Memory B cell (primary cell): Measurements from ENCODE around the gene LDB2.
"Not testable (repeated sequence)": the region's sequence is repeated elsewhere in the genome, so short reads cannot be mapped to it uniquely, and the experiment has no call there.

Experiments
- ATAC-seq: fragments of 150-1000 bp; cut with Tn5 transposase; 2 replicates; pipeline ENCODE4 v1.10.0; 2021; ENCODE audit warnings: low read depth, mild to moderate bottlenecking, moderate library complexity
- DNase-seq, 2 donors: peaks; one replicate each; pipeline ENCODE4 v3.0.0; 2022; ENCODE audit warnings: low spot score in 2 of 2
- H3K27ac Mint-ChIP-seq: one replicate; pipeline ENCODE4 v1.8.0; 2022; ENCODE audit warnings: mild to moderate bottlenecking, moderate library complexity, mixed read lengths
- H3K27me3 Mint-ChIP-seq: one replicate; pipeline ENCODE4 v1.8.0; 2022; ENCODE audit warnings: mixed read lengths
- H3K36me3 Mint-ChIP-seq: one replicate; pipeline ENCODE4 v1.8.0; 2022; ENCODE audit warnings: mild to moderate bottlenecking, mixed read lengths
- H3K4me1 Mint-ChIP-seq: one replicate; pipeline ENCODE4 v1.8.0; 2022; ENCODE audit warnings: mixed read lengths
- H3K4me3 Mint-ChIP-seq: one replicate; pipeline ENCODE4 v1.8.0; 2022; ENCODE audit warnings: mild to moderate bottlenecking, moderate library complexity, mixed read lengths
- H3K9me3 Mint-ChIP-seq: one replicate; pipeline ENCODE4 v1.8.0; 2022; ENCODE audit warnings: mixed read lengths

Gene LDB2

DNA sequence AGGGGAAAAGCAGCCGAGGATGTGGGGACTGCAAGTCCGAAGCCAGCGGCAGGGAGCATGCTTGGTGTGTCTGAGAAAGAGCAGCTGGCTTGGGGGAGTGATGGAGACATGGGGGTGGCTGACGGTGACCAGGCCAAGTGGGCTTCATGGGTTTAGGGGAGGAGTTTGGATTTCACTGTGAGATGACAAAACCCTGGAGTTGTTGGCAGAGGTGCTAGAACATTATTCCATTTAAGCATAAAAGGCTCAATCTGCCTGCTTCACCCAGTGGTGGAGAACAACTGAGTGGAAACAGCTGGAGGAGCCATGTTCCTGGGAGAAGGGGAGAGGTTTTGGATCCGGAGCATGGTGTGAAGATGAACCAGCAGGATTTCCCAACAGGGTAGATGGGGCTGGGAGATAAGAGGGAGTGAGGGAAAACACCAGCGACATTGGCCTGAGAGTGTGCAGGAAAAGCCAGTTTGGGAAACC, 354.2 kb downstream of the LDB2 start:
- Mint-ChIP-seq H3K27ac (no peak overlapping the region), H3K4me1 (no peaks in the 10 kb centered on the region), H3K27me3 (no peaks in the 10 kb centered on the region), H3K4me3 (no peak overlapping the region), H3K9me3 (peaks cover 6% of the 10 kb centered on the region), H3K36me3 (no peaks in the 10 kb centered on the region)
- ATAC-seq (no peak), DNase-seq (no peak)

DNA sequence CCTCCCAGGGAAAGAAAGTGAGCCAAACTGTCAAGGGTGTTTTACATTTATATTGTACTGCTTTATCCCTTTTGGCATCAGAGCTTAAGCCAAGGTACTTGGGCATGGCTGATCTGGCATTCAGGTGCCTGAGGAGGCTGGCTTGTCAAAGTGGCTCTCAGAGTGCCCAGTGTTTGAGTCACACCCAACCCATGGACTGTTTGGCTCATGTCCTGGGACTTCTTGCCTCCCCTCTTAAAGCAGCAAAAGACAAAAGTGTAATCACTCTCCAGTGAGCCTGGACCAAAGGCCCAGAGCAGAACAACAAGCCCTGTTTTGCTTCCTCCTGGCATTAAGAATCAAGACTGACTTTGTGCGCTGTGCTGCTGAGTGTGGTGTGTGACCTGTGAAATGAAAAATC, 360.5 kb downstream of the LDB2 start:
- Mint-ChIP-seq H3K27ac (no peak overlapping the region), H3K27me3 (no peaks in the 10 kb centered on the region), H3K36me3 (no peaks in the 10 kb centered on the region), H3K4me1 (no peaks in the 10 kb centered on the region), H3K4me3 (no peak overlapping the region), H3K9me3 (peaks cover 2% of the 10 kb centered on the region)
- ATAC-seq (no peak), DNase-seq (no peak)

DNA sequence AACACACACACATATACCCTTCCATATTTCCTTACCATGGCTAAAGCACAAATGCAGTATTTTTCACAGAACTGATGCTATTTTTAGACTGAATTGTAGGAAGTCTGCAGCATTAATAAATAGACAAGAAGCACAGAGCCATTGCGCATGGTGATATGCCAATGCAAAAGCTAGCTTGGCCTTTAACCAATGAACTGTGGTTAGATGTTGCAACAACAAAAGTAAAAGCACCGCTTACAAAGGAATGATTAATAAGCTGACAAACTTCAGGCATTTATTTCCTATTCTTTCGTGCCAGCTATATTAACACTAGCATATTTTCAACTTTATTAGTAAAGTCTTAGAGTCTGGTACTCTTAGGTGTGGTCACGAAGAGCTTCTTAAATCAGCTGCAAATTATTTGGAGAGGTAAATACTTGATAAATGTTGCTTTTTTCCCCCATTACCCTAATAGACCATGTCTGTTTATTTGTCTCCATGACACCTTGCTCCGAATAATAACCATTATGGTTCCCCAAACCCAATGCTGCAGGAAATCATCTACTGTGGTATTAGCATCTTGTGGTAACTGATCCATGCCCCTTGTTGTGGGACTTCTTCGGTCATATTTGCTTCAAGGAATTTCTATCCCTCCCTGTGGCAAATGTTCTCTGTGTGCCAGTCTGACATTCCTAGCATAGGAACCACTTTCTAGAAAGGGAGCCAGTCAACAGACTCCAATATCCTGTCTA, 366.0 kb downstream of the LDB2 start:
- Mint-ChIP-seq H3K27ac (no peak overlapping the region), H3K27me3 (no peaks in the 10 kb centered on the region), H3K36me3 (no peaks in the 10 kb centered on the region), H3K4me1 (no peaks in the 10 kb centered on the region), H3K4me3 (no peak overlapping the region), H3K9me3 (peaks cover 3% of the 10 kb centered on the region)
- ATAC-seq (no peak), DNase-seq (no peak)

DNA sequence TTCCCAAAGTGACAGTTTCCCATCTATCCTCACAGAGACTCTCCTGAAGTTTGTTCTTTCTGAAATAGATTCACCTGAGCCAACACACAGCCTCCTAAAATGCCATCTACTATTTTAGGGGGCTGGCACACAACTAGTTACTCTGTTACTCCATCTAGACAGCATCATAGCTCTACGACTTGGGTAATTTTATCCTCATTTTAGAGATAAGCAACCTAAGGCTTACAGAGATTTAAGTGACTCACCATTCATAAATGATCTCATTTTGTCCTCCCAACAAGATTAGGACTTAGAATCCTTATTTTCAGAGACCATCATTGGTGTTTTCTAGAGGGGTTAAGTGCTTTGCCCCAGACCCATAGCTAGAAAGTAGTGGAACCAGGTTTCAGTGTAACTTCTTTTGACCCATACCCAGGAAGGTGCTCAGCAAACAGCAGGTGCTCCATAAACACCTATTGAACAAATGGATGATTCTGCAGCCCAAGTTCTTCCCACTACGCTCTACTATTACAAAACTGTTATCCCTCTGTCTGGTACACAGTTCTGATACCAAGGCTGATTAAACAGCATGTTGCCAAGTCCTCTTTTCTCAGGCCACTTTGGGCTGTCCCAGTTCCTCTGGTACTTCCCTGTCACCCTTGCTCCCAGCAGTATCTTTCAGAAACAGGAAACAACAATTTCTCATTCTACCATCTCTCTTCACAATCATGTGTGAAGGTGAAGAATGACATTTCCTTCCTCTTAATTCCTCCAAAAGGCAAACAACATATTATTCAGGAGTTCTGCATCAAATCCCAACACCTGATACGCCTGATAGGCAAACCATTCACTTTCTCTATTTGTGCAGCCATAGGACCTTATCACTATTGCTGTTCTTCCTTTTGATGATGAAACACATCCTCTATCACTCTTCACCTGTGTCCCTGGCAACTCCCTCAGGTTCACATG, 367.5 kb downstream of the LDB2 start:
- no peak overlapping the region for H3K4me3 Mint-ChIP-seq
- H3K36me3 Mint-ChIP-seq: no peaks in the 10 kb centered on the region
- ATAC-seq (no peak), DNase-seq (no peak)
- no peak overlapping the region for H3K27ac Mint-ChIP-seq
- H3K4me1 Mint-ChIP-seq: no peaks in the 10 kb centered on the region
- H3K9me3 Mint-ChIP-seq: peaks cover 6% of the 10 kb centered on the region
- H3K27me3 Mint-ChIP-seq: no peaks in the 10 kb centered on the region

DNA sequence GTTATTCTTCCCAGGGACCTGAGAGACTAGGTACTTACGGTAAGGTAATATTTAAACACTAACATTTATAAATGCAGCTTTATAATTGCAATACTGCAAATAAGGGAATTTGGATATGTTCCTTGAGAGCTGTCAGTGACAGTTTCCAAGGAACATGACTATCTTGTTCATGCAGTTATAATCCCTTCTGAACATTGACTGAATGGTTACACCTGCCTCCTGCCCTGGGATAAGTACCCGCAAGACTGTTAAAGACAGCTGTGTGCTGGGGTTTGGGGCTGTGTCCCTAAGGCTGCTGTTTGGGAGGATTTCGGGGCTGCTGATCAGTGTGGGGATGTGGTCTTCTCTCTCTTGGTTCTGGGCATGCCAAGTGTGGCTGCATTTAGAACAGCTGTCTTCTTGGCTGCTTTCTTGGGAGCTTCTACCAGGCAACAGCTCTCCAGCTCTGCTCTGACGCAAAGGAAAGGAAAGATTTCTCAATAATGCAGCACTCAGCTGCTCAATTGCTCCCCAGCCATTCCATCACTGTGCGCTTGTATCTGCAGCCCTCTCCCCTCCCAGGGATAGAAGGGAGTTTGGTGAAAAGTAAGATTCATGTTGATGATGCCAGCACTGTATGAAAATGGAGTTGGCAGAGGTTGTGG, 373.4 kb downstream of the LDB2 start:
- Mint-ChIP-seq H3K9me3 (peaks cover 2% of the 10 kb centered on the region), H3K36me3 (no peaks in the 10 kb centered on the region), H3K4me1 (no peaks in the 10 kb centered on the region), H3K27me3 (no peaks in the 10 kb centered on the region), H3K27ac (no peak overlapping the region), H3K4me3 (no peak overlapping the region)
- DNase-seq (no peak), ATAC-seq (no peak)

DNA sequence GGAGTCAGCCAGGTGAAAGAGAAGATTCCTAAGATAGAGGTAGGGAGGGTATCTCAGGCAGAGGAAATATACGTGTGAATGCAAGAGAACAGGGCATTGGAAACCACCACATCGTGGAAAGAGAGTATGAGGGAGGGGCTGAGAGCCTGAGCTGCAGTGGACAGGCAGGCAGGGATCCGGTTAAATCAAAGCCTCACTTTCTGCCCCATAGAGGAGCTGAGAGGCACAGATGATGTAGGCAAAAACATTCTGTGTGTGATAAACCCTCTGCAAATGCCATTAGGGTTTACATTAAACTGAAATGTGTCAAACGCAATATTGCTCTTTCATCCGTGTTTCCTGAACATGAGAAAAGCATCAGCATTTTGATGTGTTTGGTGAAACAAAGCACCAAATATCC, 374.0 kb downstream of the LDB2 start:
- H3K27me3 Mint-ChIP-seq: no peaks in the 10 kb centered on the region
- H3K27ac Mint-ChIP-seq: no peak overlapping the region

DNA sequence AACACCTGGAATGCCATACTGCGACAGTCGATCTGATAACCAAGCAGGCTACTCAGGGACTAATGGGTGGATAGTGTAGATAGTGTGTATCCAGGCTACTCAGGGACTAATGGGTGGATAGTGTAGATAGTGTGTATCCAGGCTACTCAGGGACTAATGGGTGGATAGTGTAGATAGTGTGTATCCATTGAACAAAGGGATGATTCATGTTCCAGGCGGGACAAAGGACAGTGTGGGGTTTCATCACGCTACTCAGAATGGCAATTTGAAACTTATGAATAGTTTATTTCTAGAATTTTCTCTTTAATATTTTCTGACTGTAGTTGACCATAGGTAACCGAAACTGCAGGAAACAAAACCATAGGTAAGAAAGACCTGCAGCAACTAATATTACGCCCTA, 374.9 kb downstream of the LDB2 start:
- not testable (repeated sequence) for H3K27me3 Mint-ChIP-seq, ATAC-seq, H3K36me3 Mint-ChIP-seq, H3K4me3 Mint-ChIP-seq, H3K4me1 Mint-ChIP-seq, DNase-seq, H3K9me3 Mint-ChIP-seq, H3K27ac Mint-ChIP-seq

More for the DNA sequence above, 374.0 kb downstream of the LDB2 start:
- no peak for DNase-seq
- H3K4me1 Mint-ChIP-seq: no peaks in the 10 kb centered on the region
- no peaks in the 10 kb centered on the region for H3K36me3 Mint-ChIP-seq
- ATAC-seq: no peak
- peaks cover 2% of the 10 kb centered on the region for H3K9me3 Mint-ChIP-seq
- no peak overlapping the region for H3K4me3 Mint-ChIP-seq

DNA sequence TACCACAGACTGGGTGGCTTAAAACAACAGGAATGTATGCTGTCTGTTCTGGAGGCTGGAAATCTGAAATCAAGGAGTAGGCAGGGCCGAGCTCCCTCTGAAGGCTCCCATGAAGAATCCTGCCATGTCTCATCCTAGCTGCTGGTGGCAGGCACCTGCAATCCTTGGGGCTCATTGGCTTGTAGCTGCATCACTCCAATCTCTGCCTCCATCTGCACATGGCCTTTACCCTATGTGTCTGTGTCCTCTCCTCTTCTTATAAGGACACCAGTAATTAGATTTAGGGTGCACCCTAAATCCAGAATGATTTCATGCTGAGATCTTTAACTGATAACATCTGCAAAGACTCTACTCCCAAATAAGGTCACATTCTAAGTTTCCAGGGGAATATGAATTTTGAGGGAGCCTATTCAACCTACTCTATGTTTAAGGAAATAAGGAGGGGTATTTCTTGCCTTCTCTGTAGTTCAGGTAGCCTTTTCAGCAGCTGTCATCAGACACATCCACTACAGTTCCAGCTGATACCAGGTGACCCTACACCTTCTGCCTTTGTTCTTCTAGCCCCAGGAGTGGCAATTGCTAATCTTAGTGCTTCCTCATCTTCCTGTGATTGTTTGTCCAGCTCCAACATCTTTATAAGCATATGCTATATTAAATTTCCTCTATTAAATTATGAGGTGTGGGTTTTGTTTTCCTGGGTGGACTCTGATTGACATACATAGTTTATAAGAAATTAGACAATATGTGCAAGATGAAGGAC, 377.1 kb downstream of the LDB2 start:
- ATAC-seq: no peak
- H3K4me3 Mint-ChIP-seq: no peak overlapping the region
- no peaks in the 10 kb centered on the region for H3K4me1 Mint-ChIP-seq
- H3K27me3 Mint-ChIP-seq: no peaks in the 10 kb centered on the region
- H3K9me3 Mint-ChIP-seq: no peaks in the 10 kb centered on the region
- no peak for DNase-seq
- no peaks in the 10 kb centered on the region for H3K36me3 Mint-ChIP-seq
- no peak overlapping the region for H3K27ac Mint-ChIP-seq

DNA sequence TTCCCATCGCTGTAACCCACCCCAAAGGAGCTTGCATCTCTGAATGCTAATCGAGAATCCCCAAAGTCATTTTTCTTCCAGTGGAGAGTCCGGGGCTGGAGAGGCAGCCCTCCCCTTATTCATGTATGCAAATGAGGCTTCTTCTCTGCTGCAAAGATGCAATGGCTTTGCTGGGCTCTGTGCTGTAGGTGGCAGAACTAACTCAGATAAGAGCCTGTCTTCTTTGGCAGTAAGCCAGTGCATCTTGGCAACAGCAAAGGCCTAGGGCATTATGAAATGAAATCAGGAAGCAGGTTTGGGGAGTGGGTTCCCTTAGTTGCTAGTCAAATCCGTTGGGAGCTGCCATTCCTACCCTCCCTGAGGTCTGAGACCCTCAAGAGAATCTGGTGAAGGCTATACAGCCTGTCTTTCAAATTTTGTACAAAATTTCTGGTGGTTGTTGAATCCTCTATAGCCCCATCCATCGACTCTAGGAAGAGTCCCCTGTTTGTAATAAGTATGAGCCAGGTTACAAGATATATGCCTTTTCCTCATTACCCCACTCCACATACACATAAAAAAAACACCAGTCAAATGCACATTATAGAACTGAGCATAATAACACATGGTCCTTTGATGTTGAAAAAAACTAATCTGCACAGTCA, 381.5 kb downstream of the LDB2 start:
- Mint-ChIP-seq H3K4me3 (no peak overlapping the region), H3K36me3 (no peaks in the 10 kb centered on the region), H3K9me3 (no peaks in the 10 kb centered on the region), H3K27me3 (no peaks in the 10 kb centered on the region), H3K27ac (no peak overlapping the region), H3K4me1 (no peaks in the 10 kb centered on the region)
- ATAC-seq (no peak), DNase-seq (no peak)

DNA sequence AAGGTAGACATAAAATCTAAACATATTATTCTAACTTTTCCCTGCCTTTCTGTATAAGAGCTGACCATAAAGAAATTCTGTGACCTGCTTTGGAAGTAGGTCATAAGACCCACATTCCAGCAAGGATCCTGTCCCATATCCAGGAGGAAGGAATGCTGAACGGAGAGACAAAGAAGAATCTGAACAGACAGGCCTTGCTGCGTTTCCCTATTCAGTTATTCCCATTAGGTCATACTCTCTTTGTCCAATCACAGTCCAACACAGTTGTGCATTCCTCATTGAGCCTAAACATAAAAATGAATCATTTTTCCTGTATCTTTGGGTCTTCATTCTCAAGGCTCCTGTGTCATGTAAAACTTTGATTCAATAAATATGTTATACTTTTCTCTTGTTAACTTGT, 384.6 kb downstream of the LDB2 start:
- no peak for DNase-seq
- Mint-ChIP-seq H3K4me3 (no peak overlapping the region), H3K4me1 (no peaks in the 10 kb centered on the region), H3K27ac (no peak overlapping the region), H3K9me3 (no peaks in the 10 kb centered on the region), H3K36me3 (no peaks in the 10 kb centered on the region), H3K27me3 (no peaks in the 10 kb centered on the region)
- no peak for ATAC-seq

DNA sequence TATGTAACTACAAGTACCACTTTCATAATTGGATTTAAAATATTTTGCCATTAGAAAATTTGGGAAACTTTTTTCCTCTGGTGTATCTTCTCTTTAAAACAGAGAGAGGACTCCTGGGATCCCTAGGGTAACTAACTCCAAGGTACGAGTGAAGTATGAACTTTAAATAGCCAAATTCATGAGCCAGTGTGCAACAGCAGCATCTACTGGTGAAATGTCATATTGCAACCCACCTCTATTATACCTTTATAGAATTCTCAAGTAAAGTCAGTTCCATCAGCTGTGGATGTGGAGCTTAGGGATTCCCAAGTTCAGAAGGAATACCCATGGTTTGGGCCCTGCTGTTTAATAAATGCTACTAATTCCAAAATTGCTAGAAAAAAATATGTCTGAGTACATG, 389.5 kb downstream of the LDB2 start:
- Mint-ChIP-seq H3K27ac (no peak overlapping the region), H3K9me3 (peaks cover 7% of the 10 kb centered on the region), H3K36me3 (no peaks in the 10 kb centered on the region), H3K4me3 (no peak overlapping the region), H3K4me1 (no peaks in the 10 kb centered on the region), H3K27me3 (no peaks in the 10 kb centered on the region)
- no peak for ATAC-seq
- no peak for DNase-seq

DNA sequence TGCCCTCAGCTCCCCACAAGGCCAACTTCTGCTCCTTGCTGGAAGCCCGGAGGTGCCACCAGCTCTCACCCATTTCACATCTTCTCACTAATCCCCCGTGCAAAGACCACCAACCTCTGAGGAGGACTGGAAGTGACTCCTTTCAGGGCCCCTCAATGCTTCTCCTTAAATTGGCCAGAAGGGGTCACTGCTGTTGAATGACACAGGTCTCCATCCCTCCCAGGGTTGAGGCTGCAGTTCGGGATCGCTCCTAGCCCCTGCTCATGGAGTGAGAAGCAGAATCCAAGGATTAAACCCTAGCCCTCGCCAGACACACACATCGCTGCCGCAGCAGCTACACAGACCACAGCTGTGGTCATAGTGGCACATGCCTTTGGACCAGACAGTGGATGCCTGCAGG, 392.7 kb downstream of the LDB2 start:
- ATAC-seq (no peak), DNase-seq (no peak)
- H3K4me1 Mint-ChIP-seq: no peaks in the 10 kb centered on the region
- peaks cover 8% of the 10 kb centered on the region for H3K9me3 Mint-ChIP-seq
- no peak overlapping the region for H3K27ac Mint-ChIP-seq
- no peaks in the 10 kb centered on the region for H3K27me3 Mint-ChIP-seq
- no peak overlapping the region for H3K4me3 Mint-ChIP-seq
- no peaks in the 10 kb centered on the region for H3K36me3 Mint-ChIP-seq

DNA sequence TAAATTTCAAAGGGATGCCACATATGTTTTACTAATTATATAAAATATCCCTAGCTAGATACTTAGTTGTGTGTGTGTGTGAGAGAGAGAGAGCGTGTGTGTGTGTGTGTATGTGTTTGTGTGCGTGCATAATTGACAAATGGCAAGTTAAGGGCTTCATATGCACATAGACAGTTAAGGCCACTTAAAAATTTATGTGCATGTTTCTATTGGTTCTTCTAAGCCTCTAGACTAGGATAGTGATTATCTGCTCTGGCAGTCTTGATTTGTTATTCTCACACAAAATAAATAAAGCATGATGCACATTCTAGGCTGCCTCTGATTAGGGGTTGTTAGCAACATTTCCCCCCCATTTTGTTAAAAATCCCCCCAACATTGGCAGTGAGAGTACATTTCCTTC, 393.2 kb downstream of the LDB2 start:
- H3K4me1 Mint-ChIP-seq: no peaks in the 10 kb centered on the region
- no peaks in the 10 kb centered on the region for H3K36me3 Mint-ChIP-seq
- H3K27ac Mint-ChIP-seq: no peak overlapping the region
- H3K4me3 Mint-ChIP-seq: no peak overlapping the region
- peaks cover 8% of the 10 kb centered on the region for H3K9me3 Mint-ChIP-seq
- DNase-seq: no peak
- ATAC-seq: no peak
- no peaks in the 10 kb centered on the region for H3K27me3 Mint-ChIP-seq
